HG03139 (cell line): ENCODE data around the gene MAT2A.
"Not testable (repeated sequence)": the region's sequence is repeated elsewhere in the genome, so short reads cannot be mapped to it uniquely, and the experiment has no call there.

Experiments used
- ATAC-seq: cut with Tn5 transposase; IDR thresholded peaks from one replicate; pipeline ENCODE4 v1.9.1; 2021; ENCODE audit not compliant: unreplicated experiment

MAT2A gene

GRCh38 chr2:85523903-85524335 lies 15.0 kb upstream of the MAT2A start:
- no peak for ATAC-seq

GRCh38 chr2:85524336-85524908 lies 14.5 kb upstream of the MAT2A start:
- ATAC-seq, result no peak

- no peak for ATAC-seq
Observed at GRCh38 chr2:85525029-85525428, 13.9 kb upstream of the MAT2A start.

- no peak for ATAC-seq
Observed at GRCh38 chr2:85525567-85525966, 13.4 kb upstream of the MAT2A start.

GRCh38 chr2:85527787-85528186 lies 11.2 kb upstream of the MAT2A start:
- no peak for ATAC-seq

GRCh38 chr2:85528355-85528754 lies 10.6 kb upstream of the MAT2A start:
- no peak for ATAC-seq

GRCh38 chr2:85529809-85530208 lies 9.2 kb upstream of the MAT2A start:
- ATAC-seq, result no peak

- no peak for ATAC-seq
Observed at GRCh38 chr2:85531589-85531988, 7.4 kb upstream of the MAT2A start.

- no peak for ATAC-seq
Observed at GRCh38 chr2:85534099-85534498, 4.9 kb upstream of the MAT2A start.

GRCh38 chr2:85534881-85535280 lies 4.1 kb upstream of the MAT2A start:
- no peak for ATAC-seq

GRCh38 chr2:85536479-85536878 lies 2.5 kb upstream of the MAT2A start:
- no peak for ATAC-seq

GRCh38 chr2:85537600-85538506 lies 1.1 kb upstream of the MAT2A start:
- ATAC-seq, result no peak

GRCh38 chr2:85539361-85540132 lies 579 bp downstream of the MAT2A start:
- peak; percentile 29 for ATAC-seq

GRCh38 chr2:85540133-85540648 lies 1.2 kb downstream of the MAT2A start:
- ATAC-seq, result no peak

GRCh38 chr2:85541262-85541661 lies 2.3 kb downstream of the MAT2A start:
- ATAC-seq, result no peak

- ATAC-seq, result no peak
Observed at GRCh38 chr2:85541753-85542457, 2.9 kb downstream of the MAT2A start.

- ATAC-seq, result no peak
Observed at GRCh38 chr2:85542777-85543176, 3.8 kb downstream of the MAT2A start.

- ATAC-seq, result not testable (repeated sequence)
Observed at GRCh38 chr2:85544254-85544691, 5.3 kb downstream of the MAT2A start.

- ATAC-seq, result not testable (repeated sequence)
Observed at GRCh38 chr2:85544915-85545779, 6.2 kb downstream of the MAT2A start.

GRCh38 chr2:85545780-85546240 lies 6.8 kb downstream of the MAT2A start:
- no peak for ATAC-seq
